AG09319 (cell line): ENCODE measurements around the gene AHCYL2.

Source experiments
- DNase-seq: peaks from one replicate; pipeline ENCODE4 v3.0.0-alpha.2; 2010; ENCODE audit warnings: low read depth; ENCODE audit errors: extremely low read depth
- TF ChIP-seq, protein P1 (sequence below): IDR thresholded peaks from 2 replicates; pipeline ENCODE4 v1.5.1; 2011; ENCODE audit warnings: low read depth, mild to moderate bottlenecking, inconsistent platforms, low read length, moderate library complexity

Gene AHCYL2

DNA sequence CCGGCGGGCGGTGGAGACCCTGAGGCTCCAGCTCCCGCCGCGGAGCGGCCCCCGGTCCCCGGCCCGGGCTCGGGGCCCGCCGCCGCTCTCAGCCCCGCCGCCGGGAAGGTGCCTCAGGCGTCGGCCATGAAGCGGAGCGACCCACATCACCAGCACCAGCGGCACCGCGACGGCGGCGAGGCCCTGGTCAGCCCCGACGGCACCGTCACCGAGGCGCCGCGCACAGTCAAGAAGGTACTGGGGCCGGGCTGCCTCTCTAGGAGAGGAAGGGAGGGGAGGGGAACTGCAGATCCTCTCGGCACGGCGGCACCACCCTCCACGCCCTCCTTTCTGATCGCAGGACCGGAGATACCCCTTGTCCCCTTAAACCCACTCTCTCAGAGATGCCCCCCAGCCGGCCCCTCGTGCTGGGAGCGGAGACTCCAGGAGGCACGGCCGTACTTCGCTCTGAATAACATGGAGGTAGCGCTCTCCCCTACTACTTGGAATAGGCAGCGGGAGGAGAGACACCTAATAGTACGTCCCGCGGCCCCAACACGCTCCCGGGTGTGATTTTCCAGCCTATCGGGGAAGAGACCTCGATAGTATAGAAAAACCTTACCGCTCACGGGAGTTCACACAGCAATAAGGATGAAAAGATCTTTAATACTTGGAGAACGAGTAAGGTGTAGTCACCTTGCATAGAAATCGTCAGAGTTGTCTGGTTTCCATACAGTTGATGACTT, 538 bp downstream of the AHCYL2 start:
- DNase-seq, result no peak
- TF ChIP-seq, protein P1, sequence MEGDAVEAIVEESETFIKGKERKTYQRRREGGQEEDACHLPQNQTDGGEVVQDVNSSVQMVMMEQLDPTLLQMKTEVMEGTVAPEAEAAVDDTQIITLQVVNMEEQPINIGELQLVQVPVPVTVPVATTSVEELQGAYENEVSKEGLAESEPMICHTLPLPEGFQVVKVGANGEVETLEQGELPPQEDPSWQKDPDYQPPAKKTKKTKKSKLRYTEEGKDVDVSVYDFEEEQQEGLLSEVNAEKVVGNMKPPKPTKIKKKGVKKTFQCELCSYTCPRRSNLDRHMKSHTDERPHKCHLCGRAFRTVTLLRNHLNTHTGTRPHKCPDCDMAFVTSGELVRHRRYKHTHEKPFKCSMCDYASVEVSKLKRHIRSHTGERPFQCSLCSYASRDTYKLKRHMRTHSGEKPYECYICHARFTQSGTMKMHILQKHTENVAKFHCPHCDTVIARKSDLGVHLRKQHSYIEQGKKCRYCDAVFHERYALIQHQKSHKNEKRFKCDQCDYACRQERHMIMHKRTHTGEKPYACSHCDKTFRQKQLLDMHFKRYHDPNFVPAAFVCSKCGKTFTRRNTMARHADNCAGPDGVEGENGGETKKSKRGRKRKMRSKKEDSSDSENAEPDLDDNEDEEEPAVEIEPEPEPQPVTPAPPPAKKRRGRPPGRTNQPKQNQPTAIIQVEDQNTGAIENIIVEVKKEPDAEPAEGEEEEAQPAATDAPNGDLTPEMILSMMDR, result no peak

DNA sequence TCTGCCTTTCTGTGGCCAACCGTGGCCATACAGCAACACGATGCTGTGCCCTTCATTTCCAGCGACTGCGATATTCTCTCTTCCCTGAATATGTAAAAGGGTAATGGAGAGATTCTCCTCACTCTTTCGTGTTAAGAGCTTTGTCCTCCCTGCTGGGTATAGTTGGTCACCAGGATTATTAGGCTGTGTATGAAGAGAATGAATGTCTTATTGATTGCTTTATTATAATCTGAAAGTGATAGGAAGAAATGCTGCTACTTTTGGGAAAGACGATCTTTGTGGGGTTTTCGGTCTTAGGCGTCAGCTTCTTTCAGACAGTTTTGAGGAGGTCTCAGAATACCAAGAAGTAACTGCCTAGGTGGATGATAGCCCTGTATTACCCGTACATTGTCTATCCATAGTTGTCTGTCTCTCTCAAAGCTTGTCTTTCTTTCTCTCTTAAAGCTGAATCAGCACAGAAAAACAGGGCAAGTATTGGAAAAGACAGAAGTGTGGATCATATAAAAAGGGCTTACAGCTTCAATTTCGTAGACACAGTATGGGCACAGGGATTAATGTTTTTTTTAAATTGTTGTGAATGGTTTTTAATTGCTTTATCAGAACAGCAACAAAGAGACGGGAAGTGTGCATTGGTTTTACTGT, 1.2 kb downstream of the AHCYL2 start:
- no peak for DNase-seq
- TF ChIP-seq, protein P1, result no peak

DNA sequence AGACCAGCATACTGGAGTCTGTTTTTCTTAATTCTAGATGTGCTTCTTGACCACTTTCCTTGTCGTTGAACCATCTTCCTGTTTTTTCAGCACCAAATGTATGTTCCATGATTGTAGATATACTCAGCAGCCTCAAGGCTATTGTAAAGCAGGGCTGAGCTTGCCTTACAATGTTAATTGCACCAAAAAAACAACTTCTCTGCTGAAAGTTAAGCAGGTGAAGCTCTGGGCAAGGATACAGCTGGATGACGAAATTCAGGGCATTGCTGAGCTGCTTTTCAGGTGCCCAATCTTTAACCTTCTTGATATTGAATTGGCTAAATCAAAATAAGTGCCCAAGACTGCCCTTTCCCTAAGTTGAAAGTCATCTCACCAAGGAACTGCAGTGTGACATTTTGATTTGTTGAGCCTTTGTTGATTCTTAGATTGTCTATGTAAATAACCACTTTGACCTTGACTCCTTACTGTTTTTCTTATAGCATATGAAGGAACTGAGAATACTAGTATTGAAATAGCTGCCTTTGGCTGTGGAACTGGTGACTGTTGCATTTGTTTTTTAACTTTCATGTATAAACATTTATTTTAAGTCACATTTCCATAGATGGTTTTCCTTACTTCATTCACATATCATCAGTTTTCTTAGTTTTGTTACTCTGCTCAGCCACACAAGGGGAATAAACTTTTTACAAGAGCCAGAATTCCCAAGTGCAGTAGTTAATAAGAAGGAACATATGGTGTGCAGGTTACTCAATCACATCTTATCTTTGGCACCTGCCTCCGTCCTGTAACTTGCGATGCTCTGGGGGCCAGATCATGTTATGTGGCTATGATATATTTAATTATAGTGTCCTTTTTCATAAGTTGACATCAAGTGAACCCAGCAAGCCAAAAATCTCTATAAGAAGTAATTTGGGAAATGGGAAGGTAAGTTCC, 3.1 kb downstream of the AHCYL2 start:
- TF ChIP-seq, protein P1, result no peak
- DNase-seq, result no peak

DNA sequence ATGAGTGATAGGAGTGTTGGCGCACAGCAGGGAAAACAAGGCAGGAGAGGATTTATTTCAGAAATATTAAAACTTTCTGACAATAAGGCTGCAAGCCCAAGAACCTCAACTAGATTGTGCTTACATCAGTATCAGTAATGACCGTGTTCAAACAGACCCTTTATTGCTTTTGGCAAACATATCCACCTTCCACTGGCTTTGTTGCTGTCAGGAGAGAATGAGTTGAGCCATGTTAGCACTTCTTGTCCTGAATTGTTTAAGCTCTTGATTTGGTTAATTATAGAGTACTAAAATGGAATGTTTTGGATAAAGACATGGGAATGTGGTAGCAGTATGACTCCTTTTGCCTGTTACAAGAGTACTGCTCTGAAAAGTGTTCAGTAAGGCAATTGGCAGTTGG, 3.8 kb downstream of the AHCYL2 start:
- TF ChIP-seq, protein P1, result no peak
- no peak for DNase-seq

DNA sequence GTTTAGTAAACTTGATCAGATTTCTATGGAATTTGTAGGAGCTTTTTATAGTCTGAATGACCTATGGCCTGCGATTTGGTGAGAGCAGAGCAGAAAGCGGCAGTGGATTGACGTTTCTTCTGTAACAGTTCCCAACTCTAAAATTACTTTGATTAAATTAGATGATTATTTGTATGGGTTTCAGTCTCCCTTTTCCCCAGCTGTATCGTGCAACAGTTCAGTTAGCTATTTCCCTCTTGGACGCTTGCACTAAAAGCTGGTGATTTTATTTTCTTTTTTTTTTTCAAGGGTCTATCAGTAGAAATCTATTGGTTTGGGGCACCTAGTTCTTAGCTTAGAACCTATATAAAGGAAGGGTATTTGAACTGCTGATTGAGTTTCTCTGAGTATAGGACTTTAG, 6.8 kb downstream of the AHCYL2 start:
- DNase-seq, result no peak
- TF ChIP-seq, protein P1, result no peak

DNA sequence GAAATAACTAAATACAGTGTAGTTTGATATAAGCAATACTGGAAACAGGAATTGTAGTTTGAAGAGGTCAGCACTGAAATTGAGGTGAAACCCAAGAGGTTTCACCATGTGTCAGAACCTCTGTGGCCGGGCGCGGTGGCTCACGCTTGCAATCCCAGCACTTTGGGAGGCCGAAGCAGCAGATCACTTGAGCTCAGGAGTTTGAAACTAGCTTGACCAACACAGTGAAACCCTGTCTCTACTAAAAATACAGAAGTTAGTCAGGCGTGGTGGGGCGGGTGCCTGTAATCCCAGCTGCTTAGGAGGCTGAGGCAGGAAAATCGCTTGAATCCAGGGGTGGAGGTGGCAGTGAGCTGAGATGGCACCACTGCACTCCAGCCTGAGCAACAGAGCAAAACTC, 13.7 kb downstream of the AHCYL2 start:
- DNase-seq, result no peak
- TF ChIP-seq, protein P1, result no peak
